K562 (cell line): ENCODE measurements around the gene FMR1. TPM values are rescaled to one million over a fixed set of nuclear protein-coding genes. Genes with fewer than 3 reads are reported as not detected.

Source experiments
- ATAC-seq: fragments of 200-7000 bp; cut with Tn5 transposase; 3 replicates; pipeline ENCODE4 v1.9.1; 2020; ENCODE audit warnings: moderate library complexity
- BruUV-seq: library from RNA; stranded (reverse); fragments of 400-500 nt; replicated peaks from 2 replicates; lab custom pipeline; 2021; lab: Mats Ljungman, UMichigan
- CTCF ChIA-PET: fragments of 300-600 bp; formaldehyde crosslinking; extraction: SDS; loops from one replicate; lab custom pipeline; 2021; ENCODE audit warnings: low intra/inter-chr PET ratio; lab: Yijun Ruan, JAX
- POLR2A ChIA-PET: fragments of 300-600, 350-650 bp; sonication (Branson Sonifier 250); formaldehyde crosslinking; extraction: SDS; loops from one replicate; lab custom pipeline; 2021; ENCODE audit warnings: antibody characterized with exemption, inconsistent platforms; lab: Yijun Ruan, JAX
- DNase-seq, 4 experiments: peaks; one replicate each; pipeline versions ENCODE4 v3.0.0 to v3.0.0-alpha.2; 2011 to 2018; ENCODE audit warnings: low spot score in 3 of 4, mixed read lengths in 3 of 4; ENCODE audit errors: extremely low read depth in 1 of 4
- FAIRE-seq: peaks from 2 replicates; lab custom pipeline; 2011; peaks lifted over from hg19 to GRCh38; lab: Jason Lieb, UNC
- H2AFZ ChIP-seq: 2 replicates; pipeline ENCODE4 v1.6.0; 2011; ENCODE audit warnings: low read depth, low read length, control low read depth, inconsistent platforms
- H3K27ac ChIP-seq: fragments of 200-600 bp; 3 replicates; pipeline ENCODE4 v1.8.0; 2011; ENCODE audit warnings: low read depth, mild to moderate bottlenecking, control low read depth, inconsistent platforms, low read length, moderate library complexity, mixed read lengths; ENCODE audit errors: extremely low read depth
- H3K27me3 ChIP-seq, 2 experiments: fragments of 300-600 bp in 1 of 2; 2 replicates in 1 of 2; 3 replicates in 1 of 2; pipeline versions ENCODE4 v1.6.0 to v1.8.0; 2011; ENCODE audit warnings: inconsistent platforms in 2 of 2, low read length in 2 of 2, mild to moderate bottlenecking in 1 of 2, mixed read lengths in 1 of 2, moderate library complexity in 1 of 2; ENCODE audit not compliant: control insufficient read depth in 2 of 2, insufficient read depth in 2 of 2
- H3K36me3 ChIP-seq: fragments of 300-600 bp; 3 replicates; pipeline ENCODE4 v1.8.0; 2011; ENCODE audit warnings: mild to moderate bottlenecking, low read length, inconsistent platforms; ENCODE audit not compliant: control insufficient read depth, insufficient read depth
- H3K4me1 ChIP-seq, 2 experiments: fragments of 200-600 bp in 1 of 2; replicated peaks in 1 of 2; 2 replicates in 1 of 2; 3 replicates in 1 of 2; pipeline versions ENCODE4 v1.5.1 to v1.8.0; 2011; ENCODE audit warnings: inconsistent platforms in 2 of 2, low read length in 2 of 2, mild to moderate bottlenecking in 1 of 2, mixed read lengths in 1 of 2, moderate library complexity in 1 of 2; ENCODE audit not compliant: control insufficient read depth in 2 of 2, insufficient read depth in 2 of 2
- H3K4me2 ChIP-seq: 2 replicates; pipeline ENCODE4 v1.6.1; 2011; ENCODE audit warnings: low read length, control low read depth, inconsistent platforms, mixed read lengths; ENCODE audit not compliant: insufficient read depth
- H3K4me3 ChIP-seq: fragments of 200-600 bp; sonication (generic), shearing (Covaris generic); 2 replicates; pipeline ENCODE4 v1.5.1; 2016; ENCODE audit warnings: control low read depth, inconsistent platforms
- H3K79me2 ChIP-seq: fragments of 200-600 bp; 3 replicates; pipeline ENCODE4 v1.8.0; 2011; ENCODE audit warnings: low read length, inconsistent platforms; ENCODE audit not compliant: control insufficient read depth, insufficient read depth
- H3K9ac ChIP-seq, 2 experiments: 2 replicates each; pipeline versions ENCODE4 v1.6.0 to v1.6.1; 2011; ENCODE audit warnings: low read depth in 2 of 2, low read length in 2 of 2, control low read depth in 1 of 2, inconsistent platforms in 1 of 2, mild to moderate bottlenecking in 1 of 2, mixed read lengths in 1 of 2; ENCODE audit not compliant: insufficient read depth in 1 of 2
- H3K9me1 ChIP-seq: one replicate; pipeline ENCODE4 v1.6.0; 2011; ENCODE audit warnings: inconsistent platforms, mild to moderate bottlenecking, low read length, moderate library complexity; ENCODE audit not compliant: control insufficient read depth, insufficient read depth
- H3K9me3 ChIP-seq: replicated peaks from 2 replicates; pipeline ENCODE4 v1.5.1; 2011; ENCODE audit warnings: low read depth, low read length, inconsistent platforms; ENCODE audit not compliant: control insufficient read depth, insufficient read depth
- H4K20me1 ChIP-seq: replicated peaks from 2 replicates; pipeline ENCODE4 v1.6.1; 2011; ENCODE audit warnings: low read length, inconsistent platforms, mixed read lengths; ENCODE audit not compliant: control insufficient read depth, insufficient read depth
- MAFF ChIP-seq: IDR thresholded peaks from 2 replicates; pipeline ENCODE4 v1.6.1; 2012; ENCODE audit warnings: low read length, improper control_type of control experiment
- NEUROD1 ChIP-seq: fragments of 150-350 bp; IDR thresholded peaks from 2 replicates; pipeline ENCODE4 v1.6.1; 2014; ENCODE audit warnings: borderline replicate concordance, low read length, low read depth; ENCODE audit not compliant: partially characterized antibody
- NONO ChIP-seq, 2 experiments: fragments of 200-400 bp in 1 of 2; fragments of 450-650 bp in 1 of 2; formaldehyde crosslinking in 1 of 2; IDR thresholded peaks; 2 replicates each; pipeline ENCODE4 v1.6.1; 2017; ENCODE audit warnings: low read depth in 2 of 2, mild to moderate bottlenecking in 2 of 2, moderate library complexity in 2 of 2, low read length in 1 of 2
- TFE3 ChIP-seq: fragments of 450-650 bp; formaldehyde crosslinking; IDR thresholded peaks from 2 replicates; pipeline ENCODE4 v1.4.0; 2020; ENCODE audit warnings: mild to moderate bottlenecking, mixed read lengths
- WGBS: fragments of 100-300 bp; shearing (Covaris generic); methylation state at CpG from one replicate; pipeline ENCODE4 v1.1.6; 2016; ENCODE audit warnings: low coverage, mixed read lengths; ENCODE audit not compliant: insufficient coverage; ENCODE audit errors: missing lambda C conversion rate; 5-methylcytosine and 5-hydroxymethylcytosine counted together
- in situ Hi-C: fragments of 300-500 bp; cut with MboI; formaldehyde crosslinking; loops from 4 replicates; pipeline ENCODE4 v1.15.0; 2018; ENCODE audit warnings: inconsistent platforms, mixed read lengths
- intact Hi-C: fragments of 100-400 bp; cut with micrococcal nuclease; formaldehyde crosslinking; loops from 2 replicates; pipeline ENCODE4 v1.14.2; 2022
- polyA plus RNA-seq, 8 experiments: library from polyadenylated mRNA; depleted of rRNA in 4 of 8; stranded (reverse) in 5 of 8; unstranded in 3 of 8; fragments of >200 nt; fragmentation: Nextera tagmentation in 2 of 8; fragmentation: Illumina TruSeq in 1 of 8; extraction: Ambion mirVana in 2 of 8; extraction: Trizol in 1 of 8; gene quantifications; 2 replicates each; pipeline versions ENCODE4 v1.2.1 to v1.2.3, GENCODE V29; 2011 to 2014; ENCODE audit warnings: inconsistent platforms in 1 of 8, missing spikeins in 1 of 8
- total RNA-seq, 7 experiments: library from RNA; depleted of rRNA in 6 of 7; stranded (reverse); fragments of >200 nt in 6 of 7; fragmentation: Illumina TruSeq in 2 of 7; extraction: Trizol in 2 of 7; gene quantifications; 2 replicates each; pipeline versions ENCODE4 v1.2.1 to v1.2.3, GENCODE V29; 2011 to 2021; ENCODE audit warnings: low replicate concordance in 1 of 7

FMR1 gene
- total and polyA plus RNA-seq, 9 of the 15 experiments (the other 6 are each of a cell fraction or from before 2014, with no cell fraction given), result 4.8 to 26.5 (median 20.5) TPM

GRCh38 chrX:147899379-147900114 is 12.2 kb upstream of the FMR1 start:
- Histone ChIP-seq H3K4me2 (no peak overlapping the region), H3K9ac (no peak overlapping the region), H4K20me1 (no peaks in the 10 kb centered on the region), H3K79me2 (no peaks in the 10 kb centered on the region), H3K9me1 (no peaks in the 10 kb centered on the region), H3K4me3 (no peak overlapping the region), H3K4me1 (no peaks in the 10 kb centered on the region), H3K9me3 (no peaks in the 10 kb centered on the region), H3K27me3 (no peaks in the 10 kb centered on the region), H2AFZ (no peak overlapping the region), H3K27ac (no peak overlapping the region), H3K36me3 (no peaks in the 10 kb centered on the region)
- ChIA-PET POLR2A (no interaction called here), CTCF (no interaction called here)
- ATAC-seq, result no peak
- intact Hi-C loops (no loop called here), in situ Hi-C loops (no loop called here)
- FAIRE-seq, result no peak
- no peak for TF ChIP-seq TFE3
- no peak for TF ChIP-seq MAFF
- TF ChIP-seq NONO (IDR thresholded peaks at IDR 0.05; ENCODE audit: low read depth in 2 of 2, low read length in 1 of 2), result no peak
- TF ChIP-seq NEUROD1, result no peak
- 0% methylated on average over 2 of the region's 2 CpGs for WGBS
- no TSS peak for BruUV-seq
- DNase-seq, result no peak
